Measurements from ENCODE around the gene KSR2.
"Not testable (repeated sequence)": the region's sequence is repeated elsewhere in the genome, so short reads cannot be mapped to it uniquely, and the experiment has no call there.

Gene KSR2

GRCh38 chr12:117733549-117733805, 235.3 kb downstream of the KSR2 start:
- TF ChIP-seq POLR2A (IDR thresholded peaks at IDR 0.05; ENCODE audit: low read length) = no peak
- DNase-seq = no peak

GRCh38 chr12:117732761-117733548, 235.8 kb downstream of the KSR2 start:
- no peak for DNase-seq
- TF ChIP-seq POLR2A (IDR thresholded peaks at IDR 0.05; ENCODE audit: low read length) (no peak), GATA1 (IDR thresholded peaks at IDR 0.05; ENCODE audit: low read depth, low read length) (no peak)

- not testable (repeated sequence) for DNase-seq
Measured at GRCh38 chr12:117731131-117731530, 237.7 kb downstream of the KSR2 start.

GRCh38 chr12:117727301-117727700, 241.5 kb downstream of the KSR2 start:
- TF ChIP-seq POLR2A (IDR thresholded peaks at IDR 0.05; ENCODE audit: low read length) (no peak), GATA1 (IDR thresholded peaks at IDR 0.05; ENCODE audit: low read depth, low read length) (no peak)
- no peak for DNase-seq

- TF ChIP-seq GATA1 (IDR thresholded peaks at IDR 0.05; ENCODE audit: low read depth, low read length) (no peak), POLR2A (IDR thresholded peaks at IDR 0.05; ENCODE audit: low read length) (no peak)
- no peak for DNase-seq
Measured at GRCh38 chr12:117724543-117724942, 244.2 kb downstream of the KSR2 start.

- TF ChIP-seq POLR2A (IDR thresholded peaks at IDR 0.05; ENCODE audit: low read length) (no peak), GATA1 (IDR thresholded peaks at IDR 0.05; ENCODE audit: low read depth, low read length) (no peak)
- no peak for DNase-seq
Measured at GRCh38 chr12:117718559-117718958, 250.2 kb downstream of the KSR2 start.

GRCh38 chr12:117718141-117718540, 250.6 kb downstream of the KSR2 start:
- DNase-seq = no peak
- TF ChIP-seq GATA1 (IDR thresholded peaks at IDR 0.05; ENCODE audit: low read depth, low read length) = no peak
- TF ChIP-seq POLR2A (IDR thresholded peaks at IDR 0.05; ENCODE audit: low read length) = no peak

GRCh38 chr12:117714203-117714602, 254.6 kb downstream of the KSR2 start:
- TF ChIP-seq GATA1 (IDR thresholded peaks at IDR 0.05; ENCODE audit: low read depth, low read length) = no peak
- TF ChIP-seq POLR2A (IDR thresholded peaks at IDR 0.05; ENCODE audit: low read length) = no peak
- DNase-seq = no peak

- no peak for TF ChIP-seq GATA1 (IDR thresholded peaks at IDR 0.05; ENCODE audit: low read depth, low read length)
- TF ChIP-seq POLR2A (IDR thresholded peaks at IDR 0.05; ENCODE audit: low read length) = no peak
- no peak for DNase-seq
Measured at GRCh38 chr12:117710121-117710520, 258.7 kb downstream of the KSR2 start.

GRCh38 chr12:117707861-117708260, 260.9 kb downstream of the KSR2 start:
- DNase-seq = no peak
- TF ChIP-seq POLR2A (IDR thresholded peaks at IDR 0.05; ENCODE audit: low read length) (no peak), GATA1 (IDR thresholded peaks at IDR 0.05; ENCODE audit: low read depth, low read length) (no peak)

GRCh38 chr12:117703584-117703983, 265.2 kb downstream of the KSR2 start:
- DNase-seq = no peak
- TF ChIP-seq POLR2A (IDR thresholded peaks at IDR 0.05; ENCODE audit: low read length) = no peak
- no peak for TF ChIP-seq GATA1 (IDR thresholded peaks at IDR 0.05; ENCODE audit: low read depth, low read length)

GRCh38 chr12:117702741-117703140, 266.0 kb downstream of the KSR2 start:
- TF ChIP-seq POLR2A (IDR thresholded peaks at IDR 0.05; ENCODE audit: low read length) = no peak
- TF ChIP-seq GATA1 (IDR thresholded peaks at IDR 0.05; ENCODE audit: low read depth, low read length) = no peak
- no peak for DNase-seq

- no peak for DNase-seq
- TF ChIP-seq POLR2A (IDR thresholded peaks at IDR 0.05; ENCODE audit: low read length) (no peak), GATA1 (IDR thresholded peaks at IDR 0.05; ENCODE audit: low read depth, low read length) (no peak)
Measured at GRCh38 chr12:117699575-117699974, 269.2 kb downstream of the KSR2 start.

- DNase-seq = no peak
- TF ChIP-seq GATA1 (IDR thresholded peaks at IDR 0.05; ENCODE audit: low read depth, low read length) = no peak
- no peak for TF ChIP-seq POLR2A (IDR thresholded peaks at IDR 0.05; ENCODE audit: low read length)
Measured at GRCh38 chr12:117699118-117699517, 269.7 kb downstream of the KSR2 start.

GRCh38 chr12:117695956-117696355, 272.8 kb downstream of the KSR2 start:
- DNase-seq = no peak
- TF ChIP-seq POLR2A (IDR thresholded peaks at IDR 0.05; ENCODE audit: low read length) (no peak), GATA1 (IDR thresholded peaks at IDR 0.05; ENCODE audit: low read depth, low read length) (no peak)

- DNase-seq = no peak
Measured at GRCh38 chr12:117692512-117692911, 276.3 kb downstream of the KSR2 start.

More at GRCh38 chr12:117692512-117692911, 276.3 kb downstream of the KSR2 start:
- TF ChIP-seq GATA1 (IDR thresholded peaks at IDR 0.05; ENCODE audit: low read depth, low read length) = no peak
- TF ChIP-seq POLR2A (IDR thresholded peaks at IDR 0.05; ENCODE audit: low read length) = no peak

All from erythroblast (primary cell).